ENCODE data around the gene SCNN1G. TPM values are rescaled to one million over a fixed set of nuclear protein-coding genes. Genes with fewer than 3 reads are reported as not detected.

SCNN1G gene
- polyA plus RNA-seq, 2 of the 4 experiments (the other 2 are of a cell fraction) = 0.03 to 0.05 TPM

DNA sequence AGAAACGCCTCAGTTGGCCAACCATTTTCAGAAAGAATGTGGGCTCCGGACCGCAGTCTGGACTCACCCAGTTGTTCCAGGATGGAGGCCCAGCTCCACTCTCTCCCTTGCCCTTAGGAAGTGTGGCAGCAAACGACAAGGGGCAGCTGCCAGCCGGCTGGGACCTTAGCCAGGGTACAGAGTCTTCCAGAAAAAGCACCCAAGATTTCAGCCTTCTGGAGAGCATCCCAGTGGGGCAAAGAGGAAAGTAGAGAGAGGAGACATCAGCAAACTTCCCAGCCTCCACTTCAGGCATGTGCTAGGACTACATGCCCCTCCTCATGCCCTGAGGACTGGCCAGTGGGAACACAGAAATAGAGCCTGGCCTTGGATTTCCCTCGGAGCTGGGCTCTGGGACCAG is 62.7 kb downstream of the SCNN1G start:
- ChIA-PET POLR2A (no interaction called here), CTCF (no interaction called here)
- no peaks in the 10 kb centered on the region for H3K4me1 ChIP-seq
- ATAC-seq (no peak), FAIRE-seq (no peak), DNase-seq (ENCODE audit: low read depth in 1 of 2, low spot score in 1 of 2) (no peak)
- 30% methylated on average over 6 of the region's 6 CpGs for WGBS (ENCODE audit: missing lambda C conversion rate)
- no peak overlapping the region for H3K27ac ChIP-seq
- TF ChIP-seq CHD4 (IDR thresholded peaks at IDR 0.05; ENCODE audit: borderline replicate concordance) (no peak), JUNB (IDR thresholded peaks at IDR 0.05) (no peak), FOSL2 (IDR thresholded peaks at IDR 0.05) (no peak), FOSL2 (CRISPR knock-in tag; IDR thresholded peaks at IDR 0.05) (no peak), CEBPB (IDR thresholded peaks at IDR 0.05) (no peak), EP300 (IDR thresholded peaks at IDR 0.05) (no peak), CHD2 (IDR thresholded peaks at IDR 0.05; ENCODE audit: low read length, partially characterized antibody) (no peak), RAD21 (conservative IDR thresholded peaks at IDR 0.05 in 1 of 2, IDR thresholded peaks at IDR 0.05 in 1 of 2) (no peak), EHF (CRISPR knock-in tag; IDR thresholded peaks at IDR 0.05) (no peak), NPAS2 (CRISPR knock-in tag; IDR thresholded peaks at IDR 0.05; ENCODE audit: borderline replicate concordance) (no peak), SREBF2 (IDR thresholded peaks at IDR 0.05) (no peak), RCOR1 (IDR thresholded peaks at IDR 0.05; ENCODE audit: low read depth, low read length) (no peak), PHF8 (IDR thresholded peaks at IDR 0.05; ENCODE audit: borderline replicate concordance, low read depth) (no peak), POLR2AphosphoS2 (conservative IDR thresholded peaks at IDR 0.05; ENCODE audit: low read length) (no peak), HOXA7 (CRISPR knock-in tag; IDR thresholded peaks at IDR 0.05) (no peak), HDAC2 (IDR thresholded peaks at IDR 0.05) (no peak), POLR2A (IDR thresholded peaks at IDR 0.05; ENCODE audit: low read length) (no peak)
- TF ChIP-seq, protein P1, sequence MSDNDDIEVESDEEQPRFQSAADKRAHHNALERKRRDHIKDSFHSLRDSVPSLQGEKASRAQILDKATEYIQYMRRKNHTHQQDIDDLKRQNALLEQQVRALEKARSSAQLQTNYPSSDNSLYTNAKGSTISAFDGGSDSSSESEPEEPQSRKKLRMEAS (IDR thresholded peaks at IDR 0.05) = no peak
- TF ChIP-seq, protein P2, sequence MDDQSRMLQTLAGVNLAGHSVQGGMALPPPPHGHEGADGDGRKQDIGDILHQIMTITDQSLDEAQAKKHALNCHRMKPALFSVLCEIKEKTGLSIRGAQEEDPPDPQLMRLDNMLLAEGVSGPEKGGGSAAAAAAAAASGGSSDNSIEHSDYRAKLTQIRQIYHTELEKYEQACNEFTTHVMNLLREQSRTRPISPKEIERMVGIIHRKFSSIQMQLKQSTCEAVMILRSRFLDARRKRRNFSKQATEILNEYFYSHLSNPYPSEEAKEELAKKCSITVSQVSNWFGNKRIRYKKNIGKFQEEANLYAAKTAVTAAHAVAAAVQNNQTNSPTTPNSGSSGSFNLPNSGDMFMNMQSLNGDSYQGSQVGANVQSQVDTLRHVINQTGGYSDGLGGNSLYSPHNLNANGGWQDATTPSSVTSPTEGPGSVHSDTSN (IDR thresholded peaks at IDR 0.05) = no peak
- TF ChIP-seq, protein P3, sequence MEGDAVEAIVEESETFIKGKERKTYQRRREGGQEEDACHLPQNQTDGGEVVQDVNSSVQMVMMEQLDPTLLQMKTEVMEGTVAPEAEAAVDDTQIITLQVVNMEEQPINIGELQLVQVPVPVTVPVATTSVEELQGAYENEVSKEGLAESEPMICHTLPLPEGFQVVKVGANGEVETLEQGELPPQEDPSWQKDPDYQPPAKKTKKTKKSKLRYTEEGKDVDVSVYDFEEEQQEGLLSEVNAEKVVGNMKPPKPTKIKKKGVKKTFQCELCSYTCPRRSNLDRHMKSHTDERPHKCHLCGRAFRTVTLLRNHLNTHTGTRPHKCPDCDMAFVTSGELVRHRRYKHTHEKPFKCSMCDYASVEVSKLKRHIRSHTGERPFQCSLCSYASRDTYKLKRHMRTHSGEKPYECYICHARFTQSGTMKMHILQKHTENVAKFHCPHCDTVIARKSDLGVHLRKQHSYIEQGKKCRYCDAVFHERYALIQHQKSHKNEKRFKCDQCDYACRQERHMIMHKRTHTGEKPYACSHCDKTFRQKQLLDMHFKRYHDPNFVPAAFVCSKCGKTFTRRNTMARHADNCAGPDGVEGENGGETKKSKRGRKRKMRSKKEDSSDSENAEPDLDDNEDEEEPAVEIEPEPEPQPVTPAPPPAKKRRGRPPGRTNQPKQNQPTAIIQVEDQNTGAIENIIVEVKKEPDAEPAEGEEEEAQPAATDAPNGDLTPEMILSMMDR (IDR thresholded peaks at IDR 0.05) = no peak
- TF ChIP-seq, protein P4, sequence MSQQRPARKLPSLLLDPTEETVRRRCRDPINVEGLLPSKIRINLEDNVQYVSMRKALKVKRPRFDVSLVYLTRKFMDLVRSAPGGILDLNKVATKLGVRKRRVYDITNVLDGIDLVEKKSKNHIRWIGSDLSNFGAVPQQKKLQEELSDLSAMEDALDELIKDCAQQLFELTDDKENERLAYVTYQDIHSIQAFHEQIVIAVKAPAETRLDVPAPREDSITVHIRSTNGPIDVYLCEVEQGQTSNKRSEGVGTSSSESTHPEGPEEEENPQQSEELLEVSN (IDR thresholded peaks at IDR 0.05; ENCODE audit: borderline replicate concordance, low read depth) = no peak
- H3K4me3 ChIP-seq = no peak overlapping the region
- peaks cover 8% of the 10 kb centered on the region; the same call in 2 of the 3 replicates for H3K9me3 ChIP-seq
- H3K4me2 ChIP-seq = no peak overlapping the region

DNA sequence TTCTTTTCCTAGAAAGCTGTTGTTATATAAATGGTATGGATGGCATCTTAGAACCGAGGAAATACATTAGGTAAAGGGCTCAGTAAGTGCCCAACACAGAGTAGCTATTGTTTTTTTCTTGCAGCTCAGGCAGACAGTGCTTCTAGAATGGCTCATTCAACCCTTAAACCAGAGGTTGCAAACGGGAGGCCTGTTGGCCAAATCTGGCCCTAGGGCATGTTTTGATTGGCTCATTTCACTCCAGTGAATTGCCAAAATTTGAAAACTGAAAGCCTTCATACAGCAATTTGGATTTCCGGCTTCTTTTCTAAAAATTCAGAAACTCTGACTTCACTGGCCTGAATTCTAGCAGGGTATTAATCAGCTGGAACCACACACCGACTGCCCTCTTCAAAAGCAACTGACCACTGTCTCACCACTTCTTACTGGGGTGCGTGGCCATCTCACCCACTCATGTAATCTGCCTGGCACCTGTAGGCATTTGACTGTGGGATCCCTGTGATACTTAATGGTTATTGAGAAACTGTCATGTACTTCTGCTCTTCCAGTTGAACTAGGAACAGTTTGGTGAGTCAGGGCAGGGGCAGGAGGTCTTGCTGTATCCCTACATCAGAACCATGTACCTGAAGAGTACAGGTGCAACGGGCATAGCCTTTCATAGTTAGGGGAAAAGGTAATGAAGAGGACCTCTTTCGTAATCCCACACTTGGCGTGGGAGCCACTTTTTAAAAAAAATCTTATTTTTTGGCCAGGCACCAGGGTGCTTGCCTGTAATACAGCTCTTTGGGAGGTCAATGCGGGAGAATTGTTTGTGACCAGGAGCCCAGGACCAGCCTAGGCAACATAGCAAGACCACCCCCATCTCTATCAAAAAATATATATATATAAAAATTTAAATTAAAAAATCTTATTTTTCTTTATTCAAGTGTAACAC is 66.0 kb downstream of the SCNN1G start:
- FAIRE-seq (no peak), ATAC-seq (no peak), DNase-seq (ENCODE audit: low read depth in 1 of 2, low spot score in 1 of 2) (no peak)
- Histone ChIP-seq H3K4me3 (no peak overlapping the region), H3K4me1 (no peaks in the 10 kb centered on the region), H3K27ac (no peak overlapping the region), H3K9me3 (peaks cover 8% of the 10 kb centered on the region; the same call in 2 of the 3 replicates), H3K4me2 (no peak overlapping the region)
- WGBS (ENCODE audit: missing lambda C conversion rate) = 42% methylated on average over 9 of the region's 9 CpGs
- ChIA-PET POLR2A (no interaction called here), CTCF (interaction anchor here (2.0 kb wide), 1 partner anchor 186 kb away, joined by 4 read pairs; no protein-coding TSS in a partner anchor)
- TF ChIP-seq RCOR1 (IDR thresholded peaks at IDR 0.05; ENCODE audit: low read depth, low read length) = no peak
- no peak for TF ChIP-seq ESRRA (IDR thresholded peaks at IDR 0.05; ENCODE audit: borderline replicate concordance, low read length)
- TF ChIP-seq, protein P5, sequence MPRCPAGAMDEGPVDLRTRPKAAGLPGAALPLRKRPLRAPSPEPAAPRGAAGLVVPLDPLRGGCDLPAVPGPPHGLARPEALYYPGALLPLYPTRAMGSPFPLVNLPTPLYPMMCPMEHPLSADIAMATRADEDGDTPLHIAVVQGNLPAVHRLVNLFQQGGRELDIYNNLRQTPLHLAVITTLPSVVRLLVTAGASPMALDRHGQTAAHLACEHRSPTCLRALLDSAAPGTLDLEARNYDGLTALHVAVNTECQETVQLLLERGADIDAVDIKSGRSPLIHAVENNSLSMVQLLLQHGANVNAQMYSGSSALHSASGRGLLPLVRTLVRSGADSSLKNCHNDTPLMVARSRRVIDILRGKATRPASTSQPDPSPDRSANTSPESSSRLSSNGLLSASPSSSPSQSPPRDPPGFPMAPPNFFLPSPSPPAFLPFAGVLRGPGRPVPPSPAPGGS (IDR thresholded peaks at IDR 0.05) = no peak
- no peak for TF ChIP-seq CHD4 (IDR thresholded peaks at IDR 0.05; ENCODE audit: borderline replicate concordance)
